T-helper 1 cell treated with Interleukin-12 subunit alpha and Interleukin-12 subunit beta and Interleukin-4 antibody, amounts not matched to agents 30 μg/mL and 1 μg/mL, for 36 hours (primary cell): Measurements from ENCODE around the gene THSD4.

Experiments used
- H3K27ac Mint-ChIP-seq: one replicate; pipeline ENCODE4 v1.8.0; 2021; ENCODE audit warnings: mild to moderate bottlenecking, mixed read lengths
- H3K27me3 Mint-ChIP-seq: one replicate; pipeline ENCODE4 v1.8.0; 2021; ENCODE audit warnings: low read depth, mixed read lengths
- H3K36me3 Mint-ChIP-seq: one replicate; pipeline ENCODE4 v1.8.0; 2021; ENCODE audit warnings: low read depth, mixed read lengths
- H3K4me1 Mint-ChIP-seq: one replicate; pipeline ENCODE4 v1.8.0; 2021; ENCODE audit warnings: low read depth, mixed read lengths
- H3K4me3 Mint-ChIP-seq: one replicate; pipeline ENCODE4 v1.8.0; 2021; ENCODE audit warnings: mild to moderate bottlenecking, moderate library complexity, mixed read lengths
- H3K9me3 Mint-ChIP-seq: one replicate; pipeline ENCODE4 v1.8.0; 2021; ENCODE audit warnings: mixed read lengths

Gene THSD4

GRCh38 chr15:71549091-71549490 lies 433.8 kb downstream of the THSD4 start:
- Mint-ChIP-seq H3K4me3 (no peak overlapping the region), H3K27ac (no peak overlapping the region), H3K36me3 (no peaks in the 10 kb centered on the region), H3K4me1 (no peaks in the 10 kb centered on the region), H3K9me3 (no peaks in the 10 kb centered on the region), H3K27me3 (no peaks in the 10 kb centered on the region)

- H3K27me3 Mint-ChIP-seq: no peaks in the 10 kb centered on the region
- H3K27ac Mint-ChIP-seq: no peak overlapping the region
- H3K9me3 Mint-ChIP-seq: no peaks in the 10 kb centered on the region
- no peaks in the 10 kb centered on the region for H3K4me1 Mint-ChIP-seq
- H3K36me3 Mint-ChIP-seq: no peaks in the 10 kb centered on the region
- no peak overlapping the region for H3K4me3 Mint-ChIP-seq
Observed at GRCh38 chr15:71549697-71550096, 434.4 kb downstream of the THSD4 start.

- H3K4me3 Mint-ChIP-seq: no peak overlapping the region
- no peak overlapping the region for H3K27ac Mint-ChIP-seq
- H3K36me3 Mint-ChIP-seq: no peaks in the 10 kb centered on the region
- no peaks in the 10 kb centered on the region for H3K4me1 Mint-ChIP-seq
- H3K9me3 Mint-ChIP-seq: no peaks in the 10 kb centered on the region
- H3K27me3 Mint-ChIP-seq: no peaks in the 10 kb centered on the region
Observed at GRCh38 chr15:71551566-71551965, 436.3 kb downstream of the THSD4 start.

GRCh38 chr15:71559098-71559497 lies 443.8 kb downstream of the THSD4 start:
- H3K4me1 Mint-ChIP-seq: no peaks in the 10 kb centered on the region
- H3K27me3 Mint-ChIP-seq: no peaks in the 10 kb centered on the region
- no peak overlapping the region for H3K27ac Mint-ChIP-seq
- no peak overlapping the region for H3K4me3 Mint-ChIP-seq
- no peaks in the 10 kb centered on the region for H3K9me3 Mint-ChIP-seq
- no peaks in the 10 kb centered on the region for H3K36me3 Mint-ChIP-seq

GRCh38 chr15:71559616-71560015 lies 444.3 kb downstream of the THSD4 start:
- Mint-ChIP-seq H3K4me3 (no peak overlapping the region), H3K9me3 (no peaks in the 10 kb centered on the region), H3K27ac (no peak overlapping the region), H3K27me3 (no peaks in the 10 kb centered on the region), H3K36me3 (no peaks in the 10 kb centered on the region), H3K4me1 (no peaks in the 10 kb centered on the region)

- Mint-ChIP-seq H3K4me3 (no peak overlapping the region), H3K36me3 (no peaks in the 10 kb centered on the region), H3K27ac (no peak overlapping the region), H3K27me3 (peaks cover 5% of the 10 kb centered on the region), H3K4me1 (no peaks in the 10 kb centered on the region), H3K9me3 (no peaks in the 10 kb centered on the region)
Observed at GRCh38 chr15:71562251-71562650, 447.0 kb downstream of the THSD4 start.

- Mint-ChIP-seq H3K27me3 (peaks cover 12% of the 10 kb centered on the region), H3K4me3 (no peak overlapping the region), H3K27ac (no peak overlapping the region), H3K36me3 (no peaks in the 10 kb centered on the region), H3K9me3 (no peaks in the 10 kb centered on the region), H3K4me1 (no peaks in the 10 kb centered on the region)
Observed at GRCh38 chr15:71564217-71564616, 448.9 kb downstream of the THSD4 start.

- no peaks in the 10 kb centered on the region for H3K4me1 Mint-ChIP-seq
- no peaks in the 10 kb centered on the region for H3K36me3 Mint-ChIP-seq
- H3K4me3 Mint-ChIP-seq: no peak overlapping the region
- H3K27me3 Mint-ChIP-seq: peaks cover 14% of the 10 kb centered on the region
- no peaks in the 10 kb centered on the region for H3K9me3 Mint-ChIP-seq
- H3K27ac Mint-ChIP-seq: no peak overlapping the region
Observed at GRCh38 chr15:71565006-71565405, 449.7 kb downstream of the THSD4 start.

- Mint-ChIP-seq H3K36me3 (no peaks in the 10 kb centered on the region), H3K4me3 (no peak overlapping the region), H3K9me3 (no peaks in the 10 kb centered on the region), H3K27ac (no peak overlapping the region), H3K4me1 (no peaks in the 10 kb centered on the region), H3K27me3 (peaks cover 14% of the 10 kb centered on the region)
Observed at GRCh38 chr15:71565631-71566160, 450.4 kb downstream of the THSD4 start.

GRCh38 chr15:71566226-71566625 lies 451.0 kb downstream of the THSD4 start:
- H3K27me3 Mint-ChIP-seq: peaks cover 14% of the 10 kb centered on the region
- H3K27ac Mint-ChIP-seq: no peak overlapping the region
- H3K4me1 Mint-ChIP-seq: no peaks in the 10 kb centered on the region
- no peaks in the 10 kb centered on the region for H3K36me3 Mint-ChIP-seq
- no peak overlapping the region for H3K4me3 Mint-ChIP-seq
- no peaks in the 10 kb centered on the region for H3K9me3 Mint-ChIP-seq

- H3K9me3 Mint-ChIP-seq: no peaks in the 10 kb centered on the region
- H3K36me3 Mint-ChIP-seq: no peaks in the 10 kb centered on the region
- peaks cover 14% of the 10 kb centered on the region for H3K27me3 Mint-ChIP-seq
- H3K27ac Mint-ChIP-seq: no peak overlapping the region
- no peaks in the 10 kb centered on the region for H3K4me1 Mint-ChIP-seq
- H3K4me3 Mint-ChIP-seq: no peak overlapping the region
Observed at GRCh38 chr15:71567173-71567572, 451.9 kb downstream of the THSD4 start.

- Mint-ChIP-seq H3K4me3 (no peak overlapping the region), H3K27me3 (peaks cover 20% of the 10 kb centered on the region), H3K27ac (no peak overlapping the region), H3K9me3 (no peaks in the 10 kb centered on the region), H3K36me3 (no peaks in the 10 kb centered on the region), H3K4me1 (no peaks in the 10 kb centered on the region)
Observed at GRCh38 chr15:71568227-71568626, 453.0 kb downstream of the THSD4 start.

- H3K27ac Mint-ChIP-seq: no peak overlapping the region
- no peaks in the 10 kb centered on the region for H3K9me3 Mint-ChIP-seq
- no peak overlapping the region for H3K4me3 Mint-ChIP-seq
- no peaks in the 10 kb centered on the region for H3K36me3 Mint-ChIP-seq
- H3K27me3 Mint-ChIP-seq: peaks cover 28% of the 10 kb centered on the region
- H3K4me1 Mint-ChIP-seq: no peaks in the 10 kb centered on the region
Observed at GRCh38 chr15:71570736-71571135, 455.5 kb downstream of the THSD4 start.

GRCh38 chr15:71571641-71572040 lies 456.4 kb downstream of the THSD4 start:
- Mint-ChIP-seq H3K4me3 (no peak overlapping the region), H3K27ac (no peak overlapping the region), H3K9me3 (no peaks in the 10 kb centered on the region), H3K27me3 (peaks cover 28% of the 10 kb centered on the region), H3K36me3 (no peaks in the 10 kb centered on the region), H3K4me1 (no peaks in the 10 kb centered on the region)

GRCh38 chr15:71572452-71573053 lies 457.3 kb downstream of the THSD4 start:
- Mint-ChIP-seq H3K27me3 (peaks cover 28% of the 10 kb centered on the region), H3K27ac (no peak overlapping the region), H3K4me1 (no peaks in the 10 kb centered on the region), H3K9me3 (no peaks in the 10 kb centered on the region), H3K36me3 (no peaks in the 10 kb centered on the region), H3K4me3 (no peak overlapping the region)

GRCh38 chr15:71573599-71573998 lies 458.3 kb downstream of the THSD4 start:
- Mint-ChIP-seq H3K9me3 (no peaks in the 10 kb centered on the region), H3K36me3 (no peaks in the 10 kb centered on the region), H3K4me1 (no peaks in the 10 kb centered on the region), H3K27ac (no peak overlapping the region), H3K27me3 (peaks cover 27% of the 10 kb centered on the region), H3K4me3 (no peak overlapping the region)
